ENCODE results near the gene SETBP1.

Gene SETBP1

DNA sequence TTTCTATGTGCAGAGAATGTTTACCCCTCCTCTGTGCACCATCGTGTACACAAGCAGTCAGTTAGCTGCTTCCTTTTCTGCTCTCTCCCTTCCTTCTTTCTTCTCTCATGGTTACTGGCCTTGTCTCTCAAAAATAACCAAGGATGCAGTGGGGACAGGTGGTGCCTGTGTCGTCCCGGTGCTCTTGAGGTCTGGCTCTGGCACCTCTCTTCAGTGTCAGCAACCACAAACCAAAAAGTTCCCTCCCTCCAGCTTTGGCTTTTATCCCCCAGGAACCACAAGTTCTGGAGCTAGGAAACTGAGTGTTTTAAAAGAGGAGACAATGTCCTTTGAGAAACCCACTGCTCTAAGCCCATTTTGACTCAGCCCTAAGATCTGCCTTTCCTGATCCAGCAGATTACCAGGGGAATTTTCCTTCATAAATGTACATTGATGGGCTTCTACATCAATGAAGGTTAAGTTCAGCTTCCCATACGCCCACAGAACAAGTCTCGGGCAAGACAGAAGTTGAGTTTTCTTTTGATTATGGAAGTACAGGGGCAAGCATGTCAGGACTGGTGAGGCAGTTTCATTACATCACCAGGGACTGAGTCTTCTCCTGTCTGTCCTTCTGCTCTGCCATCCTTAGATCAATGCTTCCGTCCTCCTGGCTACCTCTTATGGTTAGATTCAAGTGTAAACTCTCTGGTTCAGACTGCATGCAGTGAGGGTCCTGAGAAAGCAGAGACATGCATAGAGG, 232.2 kb downstream of the SETBP1 start:
- no peak for DNase-seq

DNA sequence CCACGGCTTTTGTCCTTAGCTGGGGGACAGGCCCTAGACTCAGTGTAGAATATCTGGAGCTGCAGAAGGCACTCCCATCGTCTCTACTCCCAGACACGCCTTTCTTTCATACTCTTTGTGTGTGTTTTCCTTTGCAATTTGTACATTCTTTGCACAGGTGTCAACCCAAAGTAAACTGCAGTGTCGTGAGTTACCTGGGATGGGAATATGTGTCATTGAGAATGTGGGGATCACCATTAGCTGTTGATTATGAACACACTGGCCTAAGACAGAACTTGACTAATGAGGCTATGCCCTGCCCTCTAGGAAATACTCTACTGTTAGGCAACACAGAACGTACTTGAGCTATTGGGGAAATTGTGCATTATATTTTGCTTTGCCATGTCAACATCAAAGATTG, 233.3 kb downstream of the SETBP1 start:
- DNase-seq: no peak

DNA sequence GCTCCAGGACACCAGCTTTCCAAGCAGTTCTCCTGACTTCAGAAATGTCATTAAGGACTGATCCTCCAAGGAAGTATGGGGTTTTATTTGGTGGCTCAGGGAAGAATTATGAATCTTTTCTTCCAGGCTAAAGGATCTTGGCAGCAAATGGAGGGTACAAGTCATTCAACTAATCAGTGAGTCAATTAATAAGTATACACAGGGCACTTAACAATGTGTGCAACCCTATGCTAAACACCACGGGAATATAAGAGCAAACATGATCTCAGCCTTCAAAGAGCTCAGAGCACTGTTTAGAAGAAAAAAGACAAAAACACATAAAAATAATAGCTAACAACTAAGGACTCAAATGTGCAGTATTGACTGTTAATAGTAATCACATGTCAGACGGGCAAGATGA, 234.5 kb downstream of the SETBP1 start:
- no peak for DNase-seq

DNA sequence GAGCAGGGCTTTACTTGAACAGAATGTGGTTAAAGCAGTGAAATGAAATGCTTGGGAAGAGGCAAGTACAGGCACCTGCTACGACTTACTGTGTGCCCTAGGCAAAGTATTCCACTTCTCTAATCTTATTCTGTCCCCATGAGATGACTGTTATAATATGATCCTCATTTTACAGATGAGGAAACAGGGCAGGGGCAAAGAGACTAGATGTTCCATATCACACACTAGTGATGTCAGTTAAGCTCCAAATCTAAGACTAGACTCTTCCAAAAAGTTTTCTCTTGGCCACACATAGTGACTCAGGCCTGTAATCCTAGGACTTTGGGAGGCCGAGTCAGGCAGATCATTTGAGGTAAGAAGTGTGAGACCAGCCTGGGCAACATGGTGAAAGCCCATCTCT, 235.0 kb downstream of the SETBP1 start:
- no peak for DNase-seq

DNA sequence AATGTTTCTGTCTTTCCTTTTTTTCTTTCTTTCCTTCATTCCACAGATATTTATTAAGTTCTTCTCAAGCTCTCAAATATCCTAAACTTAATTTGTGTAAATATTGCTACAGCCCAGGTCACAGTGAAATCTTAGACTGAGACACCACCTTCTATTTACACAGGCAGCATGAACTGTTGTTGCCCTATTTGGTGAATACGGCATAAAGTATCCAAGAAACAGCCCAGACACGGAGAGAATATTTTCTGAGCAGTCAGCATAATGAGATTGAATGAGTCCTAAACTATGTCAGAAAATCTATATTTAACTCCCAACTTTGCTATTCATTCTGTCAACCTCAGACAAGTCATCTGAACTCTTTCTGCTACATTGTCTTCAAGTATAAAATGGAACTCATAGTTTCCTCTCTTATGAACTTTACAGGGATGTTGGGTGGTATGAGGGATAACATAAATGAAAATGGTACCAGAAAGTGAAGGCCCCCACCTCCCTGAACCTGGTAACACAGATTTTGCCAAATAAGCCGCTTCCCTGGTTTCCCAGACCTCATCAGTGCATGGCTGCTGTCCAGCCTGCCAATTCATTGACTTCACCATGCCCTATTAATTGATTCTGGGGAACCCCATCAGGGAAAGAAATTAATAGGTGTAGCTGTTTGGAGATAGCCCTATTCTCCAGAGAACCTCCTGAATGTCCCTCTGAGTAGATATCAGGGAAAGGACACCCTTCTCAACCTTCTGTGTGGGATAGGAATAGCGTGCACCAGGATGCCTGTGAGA, 235.9 kb downstream of the SETBP1 start:
- DNase-seq: no peak

DNA sequence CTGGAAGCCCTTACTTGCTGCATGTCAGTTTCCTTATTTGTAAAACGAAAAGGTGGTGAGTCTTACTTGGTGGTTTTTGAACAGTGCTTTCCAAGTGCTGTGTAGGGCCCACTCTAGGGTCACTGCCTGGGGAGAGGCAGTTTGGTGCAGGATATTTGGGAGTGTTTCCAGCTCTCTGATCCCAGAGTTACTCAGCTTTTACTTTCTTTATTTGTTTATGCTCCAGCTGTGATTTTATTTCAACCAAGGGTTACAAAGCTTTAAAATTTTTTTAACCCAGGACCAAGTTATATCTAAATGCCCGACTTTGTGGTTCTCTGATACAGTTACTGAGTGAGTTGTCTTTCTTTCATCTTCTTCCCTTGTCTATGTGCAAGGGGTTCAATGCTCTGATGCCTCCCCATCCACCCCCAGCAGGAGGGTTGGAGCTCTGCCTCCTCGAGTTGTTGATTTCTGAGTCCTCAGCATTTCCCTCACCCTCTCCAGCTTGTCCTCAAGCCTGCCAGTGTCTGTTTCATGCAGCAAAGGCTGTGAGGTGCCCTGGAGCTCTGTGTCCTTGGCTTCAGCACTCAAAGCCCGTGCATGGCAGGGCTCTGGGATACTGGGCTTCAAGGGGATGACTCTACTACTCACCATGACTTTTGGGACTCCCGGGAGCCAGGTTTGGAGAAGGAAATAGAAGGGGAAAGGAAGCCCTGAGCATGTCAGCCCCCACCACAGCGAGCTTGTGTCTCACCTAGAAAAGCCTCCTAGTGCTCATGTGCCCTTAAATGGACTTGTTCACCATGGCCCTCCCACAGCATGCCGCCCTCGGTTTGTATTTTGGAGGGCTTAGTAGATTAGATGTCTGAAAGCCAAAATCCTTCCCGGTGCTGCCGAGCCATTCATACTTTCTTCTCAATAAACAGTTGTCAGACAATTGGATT, 236.8 kb downstream of the SETBP1 start:
- DNase-seq: no peak

DNA sequence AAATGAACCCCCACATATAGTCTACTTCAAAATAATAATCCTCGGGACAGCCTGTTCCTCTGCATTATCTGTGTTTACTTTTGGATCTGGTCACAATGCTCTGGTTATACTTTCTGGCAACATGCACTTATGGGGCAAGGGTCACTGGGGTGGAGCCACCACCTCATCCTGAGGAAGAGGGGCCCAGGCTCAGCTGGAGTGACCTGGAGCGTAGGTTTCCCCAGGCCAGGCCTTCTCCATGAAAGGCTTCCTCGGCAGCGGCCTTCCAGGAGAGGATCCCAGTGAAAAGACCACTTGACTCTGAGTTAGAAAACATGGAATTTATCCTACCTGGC, 237.4 kb downstream of the SETBP1 start:
- no peak for DNase-seq

DNA sequence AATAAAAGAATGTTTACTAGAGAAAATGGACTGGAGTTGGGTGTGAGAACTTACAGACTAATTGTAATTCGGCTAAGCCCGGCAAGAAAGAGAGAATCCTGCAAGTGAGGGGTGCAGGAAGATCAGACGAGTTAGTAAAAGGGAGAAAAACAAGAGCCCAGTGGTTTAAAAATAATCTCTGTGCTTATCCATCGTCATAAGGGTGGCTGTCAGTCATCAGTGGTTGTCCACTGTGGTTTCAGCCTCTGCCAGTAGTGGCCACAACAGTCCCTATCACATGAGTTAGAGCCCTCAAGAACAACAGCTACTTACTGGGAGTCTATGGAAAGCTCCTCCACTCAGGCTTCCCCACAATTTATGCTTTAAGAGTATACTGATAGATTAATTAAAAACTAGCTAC, 239.8 kb downstream of the SETBP1 start:
- no peak for DNase-seq

DNA sequence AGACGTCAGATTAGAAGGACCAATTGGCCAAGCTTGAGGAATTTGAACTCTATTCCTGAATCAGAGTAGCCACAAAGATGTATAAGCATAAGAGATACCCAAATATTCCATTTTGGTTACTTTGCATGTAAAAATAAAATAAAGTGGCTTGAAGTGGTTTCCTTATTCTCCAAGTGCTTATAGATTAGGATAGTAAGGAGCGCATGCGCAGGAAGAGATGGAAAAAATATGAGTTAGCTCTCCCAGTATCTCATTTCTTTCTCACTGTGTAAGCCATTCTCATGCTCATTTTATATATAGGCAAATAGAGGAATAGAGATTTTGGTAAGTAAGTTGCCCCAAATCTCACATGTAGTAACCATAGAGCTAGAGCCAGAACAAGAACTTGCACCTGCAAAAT, 241.3 kb downstream of the SETBP1 start:
- no peak for DNase-seq

DNA sequence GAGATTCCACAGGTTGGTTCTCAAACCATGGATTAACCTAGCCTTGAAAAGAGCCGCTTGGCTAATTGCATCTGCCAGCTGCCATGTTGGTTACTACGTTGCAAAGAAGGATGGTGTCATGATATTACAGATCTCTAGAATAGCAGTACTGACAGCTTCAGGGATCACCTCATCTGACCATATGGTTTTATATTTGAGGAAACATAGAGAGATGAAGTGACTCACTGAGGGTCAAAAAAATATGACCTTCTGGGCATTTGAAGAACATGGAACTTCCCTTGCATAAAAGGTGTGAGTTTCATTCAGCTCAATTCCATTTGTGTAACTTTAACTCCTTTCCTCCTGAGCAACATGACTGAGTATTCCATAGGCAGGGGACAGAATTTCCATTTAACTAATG, 242.3 kb downstream of the SETBP1 start:
- DNase-seq: no peak

DNA sequence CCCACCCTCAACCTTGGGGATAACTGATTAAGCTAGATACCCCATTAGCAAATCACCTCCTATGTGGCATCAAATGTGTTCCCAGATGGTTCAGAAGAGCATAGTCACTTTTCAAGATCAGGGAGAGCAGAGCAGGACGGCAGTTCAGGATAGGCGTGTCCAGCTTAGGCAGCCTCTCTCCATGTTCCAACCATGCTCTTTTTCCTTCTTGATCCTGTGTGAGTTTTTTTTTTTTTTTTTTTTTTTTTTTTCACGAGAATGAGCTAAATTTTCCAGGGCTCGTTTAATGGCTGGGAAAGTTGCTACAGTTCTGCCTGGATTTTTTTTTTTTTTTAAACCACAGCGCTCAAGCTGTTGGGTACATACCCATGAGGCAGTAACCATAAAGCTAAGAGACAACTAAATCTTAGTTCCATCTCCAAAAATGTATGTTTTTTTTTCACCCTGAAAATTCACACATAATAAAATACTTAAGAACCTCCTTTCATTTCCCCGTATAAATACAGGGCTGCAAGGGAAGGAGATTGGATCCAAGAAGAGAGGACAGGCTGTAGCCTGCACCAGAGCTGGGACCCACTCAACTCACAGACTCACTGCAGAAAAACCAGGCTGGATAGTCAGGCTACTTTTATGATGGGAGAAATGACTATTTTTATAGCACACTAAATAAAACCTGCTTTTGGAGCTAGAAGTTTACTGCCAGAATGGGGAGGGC, 244.3 kb downstream of the SETBP1 start:
- DNase-seq: no peak

DNA sequence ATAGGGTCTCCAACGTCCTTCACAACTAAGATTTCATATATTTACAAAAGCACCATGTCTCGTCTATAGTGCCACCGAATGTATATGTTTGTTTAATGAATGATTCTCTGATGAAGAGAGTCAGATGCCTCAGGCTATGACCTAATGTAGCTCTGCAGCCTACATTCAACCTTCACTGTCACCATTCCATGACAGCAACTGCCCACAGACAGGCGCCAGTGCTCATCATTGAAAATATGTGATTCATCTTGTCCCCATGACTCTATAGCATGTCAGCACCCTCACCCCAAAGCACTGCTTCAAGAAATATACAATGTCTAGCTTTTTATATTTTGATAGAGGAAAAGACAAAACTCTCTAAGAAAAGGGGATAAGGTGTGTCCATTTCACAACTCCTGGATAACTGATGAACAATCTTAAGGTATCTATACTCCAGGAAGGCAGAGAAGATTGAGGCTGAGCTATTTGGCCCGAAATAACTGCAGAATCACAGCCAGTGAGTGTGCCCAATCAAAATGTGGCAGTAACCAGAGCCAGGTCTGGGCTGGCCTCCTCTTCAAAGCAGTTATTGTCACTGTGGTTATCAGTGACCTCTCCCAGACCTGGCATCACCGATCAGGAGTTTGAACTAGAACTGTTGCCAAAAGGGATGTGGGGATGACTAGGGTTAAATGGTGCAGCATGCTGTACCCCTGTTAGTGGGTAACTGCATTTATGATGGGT, 246.6 kb downstream of the SETBP1 start:
- peak; percentile 48 for DNase-seq

DNA sequence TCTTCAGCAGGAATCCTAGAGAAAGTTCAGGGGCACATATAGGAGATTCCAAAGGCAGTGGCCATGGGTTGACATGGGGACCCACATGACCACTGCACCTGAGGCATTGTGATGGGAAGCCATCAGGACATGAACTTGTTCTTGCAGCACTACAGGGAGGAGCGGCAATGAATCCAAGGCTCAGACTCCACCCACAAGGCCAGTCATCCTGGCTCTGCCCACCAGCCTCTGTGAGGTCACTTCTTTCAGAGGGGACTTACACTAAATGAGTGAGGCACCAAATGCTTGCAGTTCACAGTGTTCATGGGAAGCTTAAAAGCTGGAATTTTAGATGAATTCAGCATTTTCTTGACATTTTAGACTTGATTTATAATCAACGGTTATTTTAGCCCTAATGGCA, 254.2 kb downstream of the SETBP1 start:
- no peak for DNase-seq

DNA sequence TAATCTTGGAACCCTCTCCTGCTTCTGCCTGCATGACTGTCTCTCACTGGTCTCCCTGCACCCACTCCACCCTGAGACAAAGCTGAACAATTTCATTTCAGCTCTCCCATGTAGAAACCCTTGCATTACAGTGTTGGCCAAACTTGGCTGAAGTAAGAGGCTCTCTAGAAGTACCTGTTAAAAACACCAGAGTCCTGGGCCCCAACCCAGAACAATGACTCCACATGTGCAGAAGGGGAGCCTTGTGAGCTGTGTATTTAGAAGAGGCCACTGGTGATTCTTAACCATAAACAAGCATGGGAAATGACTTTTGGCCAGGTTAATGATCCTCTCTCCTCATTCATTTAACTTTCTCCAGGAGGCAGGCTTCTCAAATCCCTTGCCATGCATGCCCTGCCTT, 254.8 kb downstream of the SETBP1 start:
- no peak for DNase-seq

DNA sequence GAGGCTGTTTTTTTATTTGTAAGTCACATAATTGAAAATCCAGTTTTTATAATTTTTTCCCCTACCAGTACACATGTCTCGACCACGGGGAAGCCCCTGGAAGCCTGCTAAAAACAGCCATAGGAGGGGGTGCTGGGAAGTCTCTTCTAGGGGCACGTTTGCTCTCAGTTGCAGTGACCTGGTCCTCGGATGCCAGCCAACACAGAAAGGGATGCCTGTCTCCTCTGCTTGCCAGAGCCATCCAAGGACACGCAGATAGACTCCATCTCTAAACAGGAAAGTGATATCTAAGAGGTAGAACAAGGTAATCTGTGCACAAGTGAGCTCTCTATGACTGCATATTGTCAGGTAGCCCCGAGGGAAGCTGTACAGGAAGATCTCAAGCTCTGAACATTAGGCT, 255.8 kb downstream of the SETBP1 start:
- DNase-seq: no peak

DNA sequence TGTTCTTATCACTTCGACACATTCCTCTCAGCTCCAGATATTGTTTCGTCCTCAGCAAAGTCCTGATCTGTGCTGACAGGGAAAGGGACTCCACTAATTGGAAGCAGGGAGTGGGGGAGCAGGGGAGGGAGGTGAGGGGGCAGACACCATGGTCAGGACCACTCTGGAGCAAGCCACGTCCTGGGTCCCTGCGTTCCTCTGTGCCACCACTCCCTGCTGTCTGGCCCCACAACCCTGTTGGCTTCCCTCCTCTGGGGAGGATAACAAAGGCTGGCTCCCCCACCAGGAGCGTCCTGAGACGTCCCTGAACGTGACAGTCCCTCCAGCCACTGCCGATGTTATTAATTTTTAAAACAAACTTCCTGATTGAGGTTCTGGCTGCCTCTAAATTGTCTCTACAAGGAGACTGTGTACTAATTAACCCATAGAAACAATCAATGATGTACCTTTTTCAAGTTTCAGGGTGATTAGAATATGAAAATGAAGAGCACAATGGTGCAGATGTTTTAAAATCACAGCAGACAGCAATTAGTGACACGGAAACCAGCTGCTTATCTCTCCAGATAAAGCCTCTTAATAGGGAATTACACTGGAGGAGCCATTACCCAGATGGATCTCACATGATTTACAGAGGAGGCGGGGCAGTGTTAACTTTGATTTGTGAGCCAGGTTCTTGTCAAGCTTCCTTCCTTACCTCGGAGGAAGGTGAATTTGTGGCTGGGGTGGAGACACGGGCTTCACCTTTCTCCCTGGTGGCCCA, 257.5 kb downstream of the SETBP1 start:
- DNase-seq: no peak

DNA sequence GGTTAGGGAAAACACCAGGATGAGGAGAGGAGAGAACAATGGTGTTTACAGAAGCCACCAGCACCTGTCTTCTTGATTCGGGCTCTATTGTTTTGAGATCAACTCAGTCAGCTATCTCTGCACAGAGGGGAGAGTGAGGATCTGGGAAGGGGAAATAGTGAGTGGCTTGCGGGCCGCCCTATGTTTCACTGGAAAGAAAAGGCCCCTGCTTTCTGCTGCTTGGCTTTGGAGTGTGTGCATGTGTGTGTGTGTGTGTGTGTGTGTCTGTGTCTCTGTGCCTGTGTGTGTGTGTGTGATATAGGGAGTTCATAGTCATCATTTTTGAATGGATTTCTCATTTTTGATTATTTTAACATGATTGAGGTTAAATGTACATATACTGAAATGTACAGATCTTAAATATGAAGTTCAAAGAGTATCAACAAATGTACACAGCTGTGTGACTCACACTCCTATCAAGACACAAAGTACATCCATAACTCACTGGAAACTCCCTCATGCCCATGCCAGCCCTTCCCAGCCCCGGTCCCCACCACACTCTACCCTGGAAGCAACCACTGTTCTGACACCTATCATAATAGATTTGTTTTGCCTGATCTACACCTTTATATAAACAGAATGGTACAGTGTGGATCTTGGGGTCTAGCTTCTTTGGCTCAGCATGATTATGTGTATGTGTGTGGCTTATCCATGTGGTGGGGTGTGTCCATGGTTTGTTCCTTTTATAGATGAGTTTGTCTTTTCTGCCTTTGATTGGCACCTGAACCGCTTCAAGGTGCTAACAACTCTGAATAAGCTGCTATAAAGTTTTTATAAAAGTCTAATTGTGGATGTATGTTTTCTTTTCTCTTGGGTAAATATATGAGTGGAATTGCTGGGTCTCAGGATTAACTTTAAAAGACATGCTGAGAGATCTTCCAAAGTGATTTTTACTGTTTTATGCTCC, 258.3 kb downstream of the SETBP1 start:
- DNase-seq: no peak

DNA sequence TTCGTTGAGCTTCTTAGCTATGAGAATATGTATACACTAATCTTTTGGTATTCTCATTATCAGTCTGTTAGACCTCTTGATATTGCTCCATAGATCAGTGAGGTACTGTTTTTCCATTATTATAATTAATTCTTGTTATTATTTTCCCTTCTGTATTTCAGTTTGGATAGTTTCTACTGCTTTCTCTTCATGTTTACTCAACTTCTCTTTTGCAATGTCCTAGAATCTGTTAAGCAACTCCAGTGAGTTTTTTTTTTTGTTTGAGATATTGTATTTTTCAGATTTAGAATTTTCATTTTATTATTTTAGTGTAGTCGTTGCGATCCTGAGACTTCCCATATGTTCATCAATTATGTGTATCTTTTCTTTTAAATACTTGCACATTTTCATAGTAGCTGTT, 260.8 kb downstream of the SETBP1 start:
- DNase-seq: peak; percentile 4

DNA sequence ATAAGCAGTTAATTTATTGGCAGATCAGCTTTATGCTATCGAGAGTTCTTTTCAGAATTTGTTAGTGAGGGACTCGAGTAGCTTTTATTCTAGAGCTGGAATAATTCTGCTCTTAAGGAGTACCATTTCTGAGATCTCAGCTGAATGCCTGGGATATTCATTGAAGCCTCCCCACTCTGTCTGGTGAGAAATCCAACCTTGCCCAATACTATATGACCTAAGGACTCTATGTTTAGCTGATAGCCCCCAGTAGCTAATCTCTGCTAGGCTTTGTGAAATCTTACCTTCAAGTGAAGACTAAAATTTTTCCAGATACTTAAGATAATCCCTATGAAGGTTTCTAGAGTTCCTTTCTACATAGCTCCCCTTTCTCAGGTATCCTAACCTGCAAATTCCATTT, 261.4 kb downstream of the SETBP1 start:
- no peak for DNase-seq

DNA sequence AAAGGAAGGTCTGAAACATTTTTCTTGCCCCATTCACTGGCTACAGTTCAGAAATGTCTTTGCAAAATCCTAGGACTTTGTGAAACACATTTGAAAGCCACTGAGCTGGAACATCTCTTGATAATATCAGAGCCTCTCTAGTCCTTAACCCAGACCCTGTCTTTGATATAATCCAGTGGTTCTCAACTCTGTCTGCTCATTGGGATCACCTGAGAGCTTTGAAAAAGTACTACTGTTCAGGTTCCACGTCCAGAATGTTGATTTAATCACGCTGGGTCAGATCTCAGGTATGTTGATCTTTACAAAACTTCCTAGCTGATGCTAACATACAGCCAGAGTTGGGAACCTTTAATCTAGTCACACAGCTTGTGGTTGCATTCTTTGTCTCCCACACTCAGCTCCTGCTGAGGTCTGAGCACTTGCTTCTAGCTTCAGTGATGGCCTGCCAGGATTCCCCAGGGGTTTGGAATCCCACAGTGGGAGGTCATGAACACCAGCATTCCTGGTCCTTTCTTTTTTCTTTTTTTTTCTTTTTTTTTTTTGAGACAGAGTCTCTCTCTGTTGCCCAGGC, 262.7 kb downstream of the SETBP1 start:
- DNase-seq: no peak
